Erythroblast (primary cell): ENCODE data around the gene CST2.

Source experiments
- GATA1 ChIP-seq: IDR thresholded peaks from 2 replicates; pipeline ENCODE4 v1.6.1; 2011; ENCODE audit warnings: low read depth, mild to moderate bottlenecking, control low read depth, low read length, moderate library complexity
- POLR2A ChIP-seq: IDR thresholded peaks from 2 replicates; pipeline ENCODE4 v1.6.1; 2011; ENCODE audit warnings: mild to moderate bottlenecking, low read length

- TF ChIP-seq POLR2A (no peak), GATA1 (no peak)
Observed at GRCh38 chr20:23826541-23827021, at the start of gene CST2.
